K562 (cell line): ENCODE data around the gene CTCF. TPM values are rescaled to one million over a fixed set of nuclear protein-coding genes. Genes with fewer than 3 reads are reported as not detected.

ENCODE experiments used
- ARHGAP35 ChIP-seq: fragments of 450-650 bp; IDR thresholded peaks from 2 replicates; pipeline ENCODE4 v1.6.1; 2018; ENCODE audit not compliant: partially characterized antibody
- CHD2 ChIP-seq: IDR thresholded peaks from 2 replicates; pipeline ENCODE4 v1.6.1; 2011; ENCODE audit warnings: low read depth, low read length
- CTBP1 ChIP-seq: fragments of 450-650 bp; IDR thresholded peaks from 2 replicates; pipeline ENCODE4 v1.6.1; 2016; ENCODE audit warnings: borderline replicate concordance
- EP400 ChIP-seq: fragments of 450-650 bp; IDR thresholded peaks from 2 replicates; pipeline ENCODE4 v1.6.1; 2017; ENCODE audit warnings: antibody characterized with exemption, mild to moderate bottlenecking, moderate library complexity
- GATA2 ChIP-seq: sonication (generic); formaldehyde crosslinking; IDR thresholded peaks from 2 replicates; pipeline ENCODE4 v1.4.0; 2020; ENCODE audit warnings: mild to moderate bottlenecking, missing genetic modification reagents
- HDGF ChIP-seq: fragments of 450-650 bp; IDR thresholded peaks from 2 replicates; pipeline ENCODE4 v1.6.1; 2016
- NFIC ChIP-seq: fragments of 450-650 bp; IDR thresholded peaks from 2 replicates; pipeline ENCODE4 v1.6.1; 2017; ENCODE audit warnings: mild to moderate bottlenecking, inconsistent platforms
- NR2C2 ChIP-seq, 2 experiments: fragments of 200-800 bp in 1 of 2; sonication (Bioruptor generic) in 1 of 2; sonication (generic) in 1 of 2; formaldehyde crosslinking in 1 of 2; IDR thresholded peaks; 2 replicates each; pipeline versions ENCODE4 v1.6.1 to v1.8.0; 2016 to 2022; ENCODE audit warnings: mild to moderate bottlenecking in 1 of 2, missing compliant biosample characterization in 1 of 2, missing genetic modification characterization in 1 of 2, missing genetic modification reagents in 1 of 2
- POLR2G ChIP-seq: fragments of 200-400 bp; formaldehyde crosslinking; IDR thresholded peaks from 2 replicates; pipeline ENCODE4 v1.6.1; 2017; ENCODE audit warnings: low read depth, mild to moderate bottlenecking, antibody characterized with exemption, low read length, moderate library complexity
- PRMT5 ChIP-seq: sonication (generic); formaldehyde crosslinking; IDR thresholded peaks from 2 replicates; pipeline ENCODE4 v1.5.0; 2020; ENCODE audit warnings: missing genetic modification reagents
- TBL1XR1 ChIP-seq, 2 experiments: IDR thresholded peaks; 2 replicates each; pipeline ENCODE4 v1.6.1; 2012; ENCODE audit warnings: improper control_type of control experiment in 2 of 2, low read length in 2 of 2, mild to moderate bottlenecking in 1 of 2
- ZNF134 ChIP-seq: fragments of 250-450 bp; sonication (Bioruptor Pico); conservative IDR thresholded peaks from 2 replicates; pipeline ENCODE4 v1.4.0; 2020
- ZNF778 ChIP-seq: fragments of 450-650 bp; formaldehyde crosslinking; IDR thresholded peaks from 2 replicates; pipeline ENCODE4 v1.4.0; 2020; ENCODE audit warnings: mild to moderate bottlenecking, moderate library complexity
- polyA plus RNA-seq, 8 experiments: library from polyadenylated mRNA; depleted of rRNA in 4 of 8; stranded (reverse) in 5 of 8; unstranded in 3 of 8; fragments of >200 nt; fragmentation: Nextera tagmentation in 2 of 8; fragmentation: Illumina TruSeq in 1 of 8; extraction: Ambion mirVana in 2 of 8; extraction: Trizol in 1 of 8; gene quantifications; 2 replicates each; pipeline versions ENCODE4 v1.2.1 to v1.2.3, GENCODE V29; 2011 to 2014; ENCODE audit warnings: inconsistent platforms in 1 of 8, missing spikeins in 1 of 8
- total RNA-seq, 7 experiments: library from RNA; depleted of rRNA in 6 of 7; stranded (reverse); fragments of >200 nt in 6 of 7; fragmentation: Illumina TruSeq in 2 of 7; extraction: Trizol in 2 of 7; gene quantifications; 2 replicates each; pipeline versions ENCODE4 v1.2.1 to v1.2.3, GENCODE V29; 2011 to 2021; ENCODE audit warnings: low replicate concordance in 1 of 7
- TF ChIP-seq, protein P1 (sequence below): fragments of 250-450 bp; sonication (Bioruptor Pico); IDR thresholded peaks from 2 replicates; pipeline ENCODE4 v1.8.0; 2022; ENCODE audit warnings: inconsistent platforms
- TF ChIP-seq, protein P2 (sequence below), 2 experiments: fragments of 450-650 bp in 1 of 2; IDR thresholded peaks; 2 replicates each; pipeline ENCODE4 v1.6.1; 2011 to 2017; ENCODE audit warnings: low read depth in 2 of 2, antibody characterized with exemption in 1 of 2, borderline replicate concordance in 1 of 2, low read length in 1 of 2, mild to moderate bottlenecking in 1 of 2, mixed read lengths in 1 of 2; ENCODE audit not compliant: control insufficient read depth in 1 of 2
- TF ChIP-seq, protein P3 (sequence below): fragments of 450-650 bp; IDR thresholded peaks from 2 replicates; pipeline ENCODE4 v1.6.1; 2017; ENCODE audit warnings: antibody characterized with exemption, mild to moderate bottlenecking
- TF ChIP-seq, protein P4 (sequence below): sonication (generic); formaldehyde crosslinking; IDR thresholded peaks from 2 replicates; pipeline ENCODE4 v1.8.0; 2022; ENCODE audit warnings: missing genetic modification reagents, mild to moderate bottlenecking, moderate library complexity, borderline replicate concordance

Gene CTCF
- total and polyA plus RNA-seq, 9 of the 15 experiments (the other 6 are each of a cell fraction or from before 2014, with no cell fraction given) = 7.8 to 49.2 (median 33.9) TPM

DNA sequence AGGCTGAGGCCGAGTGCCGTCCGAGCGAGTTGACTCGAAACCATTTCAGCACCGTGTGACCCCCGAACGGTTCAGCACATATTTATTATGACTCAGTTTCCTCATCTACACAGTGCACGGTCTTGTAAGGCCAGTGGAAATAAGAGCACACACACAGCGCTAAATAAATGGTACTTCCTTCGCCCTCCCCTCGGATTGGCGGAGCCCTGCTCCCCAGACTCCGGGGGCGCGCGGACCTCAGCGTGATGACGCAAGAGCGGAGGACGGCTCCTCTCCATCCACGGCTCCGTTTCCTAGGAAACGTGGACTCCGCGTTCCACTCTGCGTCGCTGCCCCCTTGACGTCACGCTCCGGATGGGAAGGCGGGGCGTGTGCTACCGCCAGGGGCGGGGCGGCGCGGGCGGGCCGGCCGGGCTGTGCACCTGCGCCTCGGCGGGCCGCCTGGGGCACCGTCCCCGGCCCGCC, 98.3 kb downstream of the CTCF start, which contains the start of gene PARD6A (continued):
- no peak for TF ChIP-seq ARHGAP35
- TF ChIP-seq, protein P1, sequence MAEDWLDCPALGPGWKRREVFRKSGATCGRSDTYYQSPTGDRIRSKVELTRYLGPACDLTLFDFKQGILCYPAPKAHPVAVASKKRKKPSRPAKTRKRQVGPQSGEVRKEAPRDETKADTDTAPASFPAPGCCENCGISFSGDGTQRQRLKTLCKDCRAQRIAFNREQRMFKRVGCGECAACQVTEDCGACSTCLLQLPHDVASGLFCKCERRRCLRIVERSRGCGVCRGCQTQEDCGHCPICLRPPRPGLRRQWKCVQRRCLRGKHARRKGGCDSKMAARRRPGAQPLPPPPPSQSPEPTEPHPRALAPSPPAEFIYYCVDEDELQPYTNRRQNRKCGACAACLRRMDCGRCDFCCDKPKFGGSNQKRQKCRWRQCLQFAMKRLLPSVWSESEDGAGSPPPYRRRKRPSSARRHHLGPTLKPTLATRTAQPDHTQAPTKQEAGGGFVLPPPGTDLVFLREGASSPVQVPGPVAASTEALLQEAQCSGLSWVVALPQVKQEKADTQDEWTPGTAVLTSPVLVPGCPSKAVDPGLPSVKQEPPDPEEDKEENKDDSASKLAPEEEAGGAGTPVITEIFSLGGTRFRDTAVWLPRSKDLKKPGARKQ (CRISPR knock-in tag) = no peak
- no peak for TF ChIP-seq ZNF778 (CRISPR knock-in tag)
- TF ChIP-seq, protein P2, sequence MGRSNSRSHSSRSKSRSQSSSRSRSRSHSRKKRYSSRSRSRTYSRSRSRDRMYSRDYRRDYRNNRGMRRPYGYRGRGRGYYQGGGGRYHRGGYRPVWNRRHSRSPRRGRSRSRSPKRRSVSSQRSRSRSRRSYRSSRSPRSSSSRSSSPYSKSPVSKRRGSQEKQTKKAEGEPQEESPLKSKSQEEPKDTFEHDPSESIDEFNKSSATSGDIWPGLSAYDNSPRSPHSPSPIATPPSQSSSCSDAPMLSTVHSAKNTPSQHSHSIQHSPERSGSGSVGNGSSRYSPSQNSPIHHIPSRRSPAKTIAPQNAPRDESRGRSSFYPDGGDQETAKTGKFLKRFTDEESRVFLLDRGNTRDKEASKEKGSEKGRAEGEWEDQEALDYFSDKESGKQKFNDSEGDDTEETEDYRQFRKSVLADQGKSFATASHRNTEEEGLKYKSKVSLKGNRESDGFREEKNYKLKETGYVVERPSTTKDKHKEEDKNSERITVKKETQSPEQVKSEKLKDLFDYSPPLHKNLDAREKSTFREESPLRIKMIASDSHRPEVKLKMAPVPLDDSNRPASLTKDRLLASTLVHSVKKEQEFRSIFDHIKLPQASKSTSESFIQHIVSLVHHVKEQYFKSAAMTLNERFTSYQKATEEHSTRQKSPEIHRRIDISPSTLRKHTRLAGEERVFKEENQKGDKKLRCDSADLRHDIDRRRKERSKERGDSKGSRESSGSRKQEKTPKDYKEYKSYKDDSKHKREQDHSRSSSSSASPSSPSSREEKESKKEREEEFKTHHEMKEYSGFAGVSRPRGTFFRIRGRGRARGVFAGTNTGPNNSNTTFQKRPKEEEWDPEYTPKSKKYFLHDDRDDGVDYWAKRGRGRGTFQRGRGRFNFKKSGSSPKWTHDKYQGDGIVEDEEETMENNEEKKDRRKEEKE (IDR thresholded peaks at IDR 0.05; ENCODE audit: borderline replicate concordance in 1 of 2, control insufficient read depth in 1 of 2, low read depth in 2 of 2, low read length in 1 of 2) = no peak
- no peak for TF ChIP-seq ZNF134
- TF ChIP-seq NFIC = no peak
- TF ChIP-seq, protein P3, sequence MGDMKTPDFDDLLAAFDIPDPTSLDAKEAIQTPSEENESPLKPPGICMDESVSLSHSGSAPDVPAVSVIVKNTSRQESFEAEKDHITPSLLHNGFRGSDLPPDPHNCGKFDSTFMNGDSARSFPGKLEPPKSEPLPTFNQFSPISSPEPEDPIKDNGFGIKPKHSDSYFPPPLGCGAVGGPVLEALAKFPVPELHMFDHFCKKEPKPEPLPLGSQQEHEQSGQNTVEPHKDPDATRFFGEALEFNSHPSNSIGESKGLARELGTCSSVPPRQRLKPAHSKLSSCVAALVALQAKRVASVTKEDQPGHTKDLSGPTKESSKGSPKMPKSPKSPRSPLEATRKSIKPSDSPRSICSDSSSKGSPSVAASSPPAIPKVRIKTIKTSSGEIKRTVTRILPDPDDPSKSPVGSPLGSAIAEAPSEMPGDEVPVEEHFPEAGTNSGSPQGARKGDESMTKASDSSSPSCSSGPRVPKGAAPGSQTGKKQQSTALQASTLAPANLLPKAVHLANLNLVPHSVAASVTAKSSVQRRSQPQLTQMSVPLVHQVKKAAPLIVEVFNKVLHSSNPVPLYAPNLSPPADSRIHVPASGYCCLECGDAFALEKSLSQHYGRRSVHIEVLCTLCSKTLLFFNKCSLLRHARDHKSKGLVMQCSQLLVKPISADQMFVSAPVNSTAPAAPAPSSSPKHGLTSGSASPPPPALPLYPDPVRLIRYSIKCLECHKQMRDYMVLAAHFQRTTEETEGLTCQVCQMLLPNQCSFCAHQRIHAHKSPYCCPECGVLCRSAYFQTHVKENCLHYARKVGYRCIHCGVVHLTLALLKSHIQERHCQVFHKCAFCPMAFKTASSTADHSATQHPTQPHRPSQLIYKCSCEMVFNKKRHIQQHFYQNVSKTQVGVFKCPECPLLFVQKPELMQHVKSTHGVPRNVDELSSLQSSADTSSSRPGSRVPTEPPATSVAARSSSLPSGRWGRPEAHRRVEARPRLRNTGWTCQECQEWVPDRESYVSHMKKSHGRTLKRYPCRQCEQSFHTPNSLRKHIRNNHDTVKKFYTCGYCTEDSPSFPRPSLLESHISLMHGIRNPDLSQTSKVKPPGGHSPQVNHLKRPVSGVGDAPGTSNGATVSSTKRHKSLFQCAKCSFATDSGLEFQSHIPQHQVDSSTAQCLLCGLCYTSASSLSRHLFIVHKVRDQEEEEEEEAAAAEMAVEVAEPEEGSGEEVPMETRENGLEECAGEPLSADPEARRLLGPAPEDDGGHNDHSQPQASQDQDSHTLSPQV = no peak
- TF ChIP-seq EP400 = peak; percentile 6; the same call in 1 of the 2 replicates
- no peak; the same call in 1 of the 2 replicates for TF ChIP-seq CHD2
- TF ChIP-seq HDGF = no peak
- TF ChIP-seq TBL1XR1 (IDR thresholded peaks at IDR 0.05; ENCODE audit: low read length in 2 of 2) = peak in 1 of 2 experiments; percentile 75; a peak in 2 of 4 replicates
- TF ChIP-seq GATA2 (CRISPR knock-in tag) = no peak
- TF ChIP-seq, protein P4, sequence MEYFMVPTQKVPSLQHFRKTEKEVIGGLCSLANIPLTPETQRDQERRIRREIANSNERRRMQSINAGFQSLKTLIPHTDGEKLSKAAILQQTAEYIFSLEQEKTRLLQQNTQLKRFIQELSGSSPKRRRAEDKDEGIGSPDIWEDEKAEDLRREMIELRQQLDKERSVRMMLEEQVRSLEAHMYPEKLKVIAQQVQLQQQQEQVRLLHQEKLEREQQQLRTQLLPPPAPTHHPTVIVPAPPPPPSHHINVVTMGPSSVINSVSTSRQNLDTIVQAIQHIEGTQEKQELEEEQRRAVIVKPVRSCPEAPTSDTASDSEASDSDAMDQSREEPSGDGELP (CRISPR knock-in tag) = peak; percentile 55; the same call in 1 of the 2 replicates
- no peak for TF ChIP-seq POLR2G
- peak; percentile 89 for TF ChIP-seq CTBP1
- TF ChIP-seq PRMT5 (CRISPR knock-in tag) = no peak
- peak; percentile 45 for TF ChIP-seq NR2C2 (CRISPR knock-in tag; IDR thresholded peaks at IDR 0.05)
- peak; percentile 56; the same call in 1 of the 2 replicates for TF ChIP-seq NR2C2 (tag; IDR thresholded peaks at IDR 0.05)
